Measurements from ENCODE around the gene LKAAEAR1. TPM values are rescaled to one million over a fixed set of nuclear protein-coding genes. Genes with fewer than 3 reads are reported as not detected.

LKAAEAR1 gene
- total RNA-seq, 3 donors from 2014 or later (not counting 1 experiment from before 2014, with no cell fraction given), result not detected

DNA sequence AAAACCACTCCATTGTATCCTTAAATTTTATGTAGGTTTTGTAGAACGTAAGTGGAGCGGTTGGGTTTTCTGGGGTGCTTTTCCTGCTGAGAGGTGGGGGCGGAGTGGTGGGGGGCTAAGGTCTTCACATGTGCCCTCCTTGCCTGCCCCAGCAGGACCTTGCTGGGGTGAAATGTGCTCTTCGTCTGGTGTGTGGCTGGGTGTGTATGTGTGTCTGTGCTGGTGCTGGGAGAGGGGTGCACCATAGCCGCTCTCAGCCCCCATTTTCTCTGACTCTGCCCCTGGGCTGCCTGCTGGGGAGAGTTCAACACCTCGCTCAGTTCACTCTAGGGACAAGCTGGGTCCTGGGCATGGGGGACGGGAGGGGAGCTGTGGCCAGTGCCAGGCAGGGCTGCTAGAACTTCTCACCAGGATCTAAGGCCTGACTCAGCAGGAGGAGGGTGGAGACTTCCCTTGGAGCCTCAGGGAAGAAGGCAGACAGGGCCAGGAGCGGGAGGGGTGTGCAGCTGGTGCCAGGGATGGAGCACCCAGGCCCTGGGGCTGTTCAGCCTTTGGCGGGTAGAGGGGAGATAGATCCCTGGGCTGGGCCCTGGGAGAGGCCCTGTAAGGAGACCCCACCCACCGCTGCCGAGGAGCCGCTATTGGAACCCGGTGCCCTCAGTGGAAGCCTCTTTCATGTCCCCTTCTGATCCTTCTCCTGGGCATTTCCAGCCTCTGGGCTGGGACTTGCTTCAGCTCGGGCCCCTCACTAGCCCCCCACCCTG, 39.5 kb downstream of the LKAAEAR1 start:
- 88% methylated on average over 14 of the region's 14 CpGs for WGBS (ENCODE audit: insufficient coverage)
- Histone ChIP-seq H3K4me3 (ENCODE audit: low read length) (no peak overlapping the region), H3K27me3 (ENCODE audit: control insufficient read depth, insufficient read depth, low read length) (peaks cover 19% of the 10 kb centered on the region), H3K27ac (ENCODE audit: low read length) (no peak overlapping the region), H3K36me3 (ENCODE audit: control insufficient read depth, insufficient read depth, low read length) (no peaks in the 10 kb centered on the region), H3K9me3 (ENCODE audit: control insufficient read depth, insufficient read depth, low read length) (no peaks in the 10 kb centered on the region), H3K4me1 (ENCODE audit: control insufficient read depth, insufficient read depth, low read length) (peaks cover 24% of the 10 kb centered on the region)
- TF ChIP-seq, protein P1, sequence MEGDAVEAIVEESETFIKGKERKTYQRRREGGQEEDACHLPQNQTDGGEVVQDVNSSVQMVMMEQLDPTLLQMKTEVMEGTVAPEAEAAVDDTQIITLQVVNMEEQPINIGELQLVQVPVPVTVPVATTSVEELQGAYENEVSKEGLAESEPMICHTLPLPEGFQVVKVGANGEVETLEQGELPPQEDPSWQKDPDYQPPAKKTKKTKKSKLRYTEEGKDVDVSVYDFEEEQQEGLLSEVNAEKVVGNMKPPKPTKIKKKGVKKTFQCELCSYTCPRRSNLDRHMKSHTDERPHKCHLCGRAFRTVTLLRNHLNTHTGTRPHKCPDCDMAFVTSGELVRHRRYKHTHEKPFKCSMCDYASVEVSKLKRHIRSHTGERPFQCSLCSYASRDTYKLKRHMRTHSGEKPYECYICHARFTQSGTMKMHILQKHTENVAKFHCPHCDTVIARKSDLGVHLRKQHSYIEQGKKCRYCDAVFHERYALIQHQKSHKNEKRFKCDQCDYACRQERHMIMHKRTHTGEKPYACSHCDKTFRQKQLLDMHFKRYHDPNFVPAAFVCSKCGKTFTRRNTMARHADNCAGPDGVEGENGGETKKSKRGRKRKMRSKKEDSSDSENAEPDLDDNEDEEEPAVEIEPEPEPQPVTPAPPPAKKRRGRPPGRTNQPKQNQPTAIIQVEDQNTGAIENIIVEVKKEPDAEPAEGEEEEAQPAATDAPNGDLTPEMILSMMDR (IDR thresholded peaks at IDR 0.05), result no peak
- no peak overlapping the region for H3K4me3 Mint-ChIP-seq
- no peak overlapping the region for H3K27ac Mint-ChIP-seq
- peaks cover 0 to 5% of the 10 kb centered on the region in 2 donors for H3K4me1 Mint-ChIP-seq
- ATAC-seq (no peak), DNase-seq (no peak)
- intact Hi-C loops (cut with micrococcal nuclease), result no loop called here
- H3K36me3 Mint-ChIP-seq, result no peaks in the 10 kb centered on the region
- H3K9me3 Mint-ChIP-seq, result no peaks in the 10 kb centered on the region
- peaks cover 22 to 30% of the 10 kb centered on the region in 2 donors for H3K27me3 Mint-ChIP-seq (ENCODE audit: low read depth in 2 of 2)

DNA sequence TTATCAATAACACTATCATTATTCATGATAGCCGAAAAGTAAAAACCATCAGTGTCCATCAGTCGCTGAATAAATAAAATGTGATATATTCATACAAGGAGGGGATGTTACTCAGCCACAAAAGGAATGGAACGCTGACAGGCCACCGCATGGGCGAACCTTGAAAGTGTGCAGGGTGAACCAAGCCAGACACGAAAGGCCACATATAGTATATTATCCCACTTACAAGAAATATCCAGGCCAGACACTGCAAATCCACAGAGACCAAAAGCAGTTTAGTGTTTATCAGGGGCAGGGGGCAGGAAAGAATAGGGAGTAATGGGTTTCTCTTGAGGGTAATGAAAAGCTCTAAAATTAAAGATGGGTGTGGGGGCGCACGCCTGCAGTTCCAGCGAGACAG, 40.4 kb downstream of the LKAAEAR1 start:
- Histone ChIP-seq H3K27ac (ENCODE audit: low read length) (no peak overlapping the region), H3K27me3 (ENCODE audit: control insufficient read depth, insufficient read depth, low read length) (peaks cover 25% of the 10 kb centered on the region), H3K36me3 (ENCODE audit: control insufficient read depth, insufficient read depth, low read length) (no peaks in the 10 kb centered on the region), H3K4me1 (ENCODE audit: control insufficient read depth, insufficient read depth, low read length) (peaks cover 31% of the 10 kb centered on the region), H3K9me3 (ENCODE audit: control insufficient read depth, insufficient read depth, low read length) (no peaks in the 10 kb centered on the region), H3K4me3 (ENCODE audit: low read length) (no peak overlapping the region)
- Mint-ChIP-seq H3K27me3 (ENCODE audit: low read depth in 2 of 2) (peaks cover 22 to 30% of the 10 kb centered on the region in 2 donors), H3K36me3 (no peaks in the 10 kb centered on the region), H3K27ac (no peak overlapping the region), H3K4me3 (no peak overlapping the region), H3K4me1 (peaks cover 0 to 6% of the 10 kb centered on the region in 2 donors), H3K9me3 (no peaks in the 10 kb centered on the region)
- 92% methylated on average over 7 of the region's 9 CpGs for WGBS (ENCODE audit: insufficient coverage)
- ATAC-seq (no peak), DNase-seq (no peak)
- intact Hi-C loops (cut with micrococcal nuclease), result no loop called here
- TF ChIP-seq, protein P1 (IDR thresholded peaks at IDR 0.05), result no peak

DNA sequence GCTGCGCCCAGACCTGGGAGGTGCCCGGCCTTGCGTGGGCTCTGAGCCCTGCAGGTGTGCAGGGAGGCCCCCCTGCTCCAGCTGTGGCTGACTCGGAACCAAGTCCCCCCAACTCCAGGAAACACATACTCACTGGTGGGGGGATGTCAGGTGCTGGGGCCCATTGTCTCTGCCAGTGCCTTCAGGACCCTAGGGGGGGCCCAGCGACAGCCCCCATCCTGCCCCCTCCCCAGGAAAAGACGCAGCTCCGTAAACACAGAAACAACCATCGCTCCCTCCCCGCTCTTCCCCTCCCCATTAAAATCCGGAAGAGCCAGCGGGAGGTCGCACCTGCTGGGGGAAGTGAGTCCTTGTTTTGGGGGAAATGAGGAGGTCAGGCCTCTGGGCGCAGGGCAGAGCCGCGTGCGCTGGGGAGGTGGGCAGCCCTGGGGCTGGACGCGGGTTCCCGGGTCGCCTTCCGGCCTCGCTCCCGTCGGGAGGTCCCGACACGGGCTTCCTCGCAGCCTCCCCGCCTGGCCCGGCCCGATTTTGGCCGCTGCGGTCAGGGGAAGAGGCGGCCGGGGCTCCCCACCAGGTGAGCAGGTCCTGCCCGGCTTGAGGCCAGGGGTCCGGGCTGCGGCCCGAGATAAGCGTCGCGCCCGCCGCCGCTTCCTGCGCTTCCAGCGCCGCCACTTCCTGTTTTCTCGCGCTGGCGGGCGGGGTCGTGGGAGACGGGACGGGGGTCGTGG, 42.0 kb downstream of the LKAAEAR1 start:
- intact Hi-C loops (cut with micrococcal nuclease), result no loop called here
- ATAC-seq (no peak), DNase-seq (peak in 1 of 2 donors; percentile 49)
- Histone ChIP-seq H3K27me3 (ENCODE audit: control insufficient read depth, insufficient read depth, low read length) (peaks cover 30% of the 10 kb centered on the region), H3K36me3 (ENCODE audit: control insufficient read depth, insufficient read depth, low read length) (no peaks in the 10 kb centered on the region), H3K4me3 (ENCODE audit: low read length) (peak overlapping the region; percentile 25), H3K4me1 (ENCODE audit: control insufficient read depth, insufficient read depth, low read length) (peaks cover 45% of the 10 kb centered on the region), H3K27ac (ENCODE audit: low read length) (no peak overlapping the region), H3K9me3 (ENCODE audit: control insufficient read depth, insufficient read depth, low read length) (no peaks in the 10 kb centered on the region)
- no peaks in the 10 kb centered on the region for H3K36me3 Mint-ChIP-seq
- no peak overlapping the region for H3K27ac Mint-ChIP-seq
- peak overlapping the region; percentile 42 for H3K4me3 Mint-ChIP-seq
- TF ChIP-seq, protein P1 (IDR thresholded peaks at IDR 0.05), result no peak
- H3K27me3 Mint-ChIP-seq (ENCODE audit: low read depth in 2 of 2), result peaks cover 24 to 29% of the 10 kb centered on the region in 2 donors
- no peaks in the 10 kb centered on the region for H3K9me3 Mint-ChIP-seq
- peaks cover 5 to 15% of the 10 kb centered on the region in 2 donors for H3K4me1 Mint-ChIP-seq
- WGBS (ENCODE audit: insufficient coverage), result 0% methylated on average over 41 of the region's 55 CpGs

All from natural killer cell (primary cell).